Measurements from ENCODE around the gene DPYD.

GRCh38 chr1:97166626-97167025 is 754.2 kb downstream of the DPYD start:
- TF ChIP-seq CTCF (IDR thresholded peaks at IDR 0.05; ENCODE audit: low read length) (no peak), EZH2 (IDR thresholded peaks at IDR 0.05; ENCODE audit: borderline replicate concordance, low read length) (no peak)

Data from OCI-LY1 (cell line).